Hepatocyte (in vitro differentiated cells): Measurements from ENCODE around the gene LRBA.

Experiments used
- EZH2 ChIP-seq: fragments of 200-600 bp; sonication (generic); IDR thresholded peaks from 2 replicates; pipeline ENCODE4 v1.6.1; 2016; ENCODE audit warnings: antibody characterized with exemption, mild to moderate bottlenecking, borderline replicate concordance
- TF ChIP-seq, protein P1 (sequence below): fragments of 200-600 bp; sonication (generic); IDR thresholded peaks from 2 replicates; pipeline ENCODE4 v1.5.1; 2016; ENCODE audit warnings: antibody characterized with exemption, mild to moderate bottlenecking; ENCODE audit not compliant: poor library complexity

DNA sequence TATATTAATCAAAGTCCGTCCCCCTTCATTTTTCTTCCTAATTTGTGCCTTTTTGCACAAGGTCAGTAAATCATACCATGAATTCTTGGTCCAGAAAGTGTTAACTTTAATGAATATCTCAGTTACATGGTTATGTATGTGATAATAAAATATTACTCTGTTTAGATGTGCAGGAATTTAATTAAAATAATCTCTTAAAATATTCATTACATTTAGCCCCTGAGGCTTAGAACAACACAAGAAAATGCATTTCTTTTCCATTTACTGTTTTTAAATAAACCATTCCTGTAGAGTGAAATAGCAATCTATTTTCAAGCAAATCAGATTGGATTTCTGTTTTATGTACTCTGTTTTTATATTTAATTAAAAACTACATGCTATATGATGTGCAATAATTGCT is 415.5 kb downstream of the LRBA start:
- TF ChIP-seq, protein P1, sequence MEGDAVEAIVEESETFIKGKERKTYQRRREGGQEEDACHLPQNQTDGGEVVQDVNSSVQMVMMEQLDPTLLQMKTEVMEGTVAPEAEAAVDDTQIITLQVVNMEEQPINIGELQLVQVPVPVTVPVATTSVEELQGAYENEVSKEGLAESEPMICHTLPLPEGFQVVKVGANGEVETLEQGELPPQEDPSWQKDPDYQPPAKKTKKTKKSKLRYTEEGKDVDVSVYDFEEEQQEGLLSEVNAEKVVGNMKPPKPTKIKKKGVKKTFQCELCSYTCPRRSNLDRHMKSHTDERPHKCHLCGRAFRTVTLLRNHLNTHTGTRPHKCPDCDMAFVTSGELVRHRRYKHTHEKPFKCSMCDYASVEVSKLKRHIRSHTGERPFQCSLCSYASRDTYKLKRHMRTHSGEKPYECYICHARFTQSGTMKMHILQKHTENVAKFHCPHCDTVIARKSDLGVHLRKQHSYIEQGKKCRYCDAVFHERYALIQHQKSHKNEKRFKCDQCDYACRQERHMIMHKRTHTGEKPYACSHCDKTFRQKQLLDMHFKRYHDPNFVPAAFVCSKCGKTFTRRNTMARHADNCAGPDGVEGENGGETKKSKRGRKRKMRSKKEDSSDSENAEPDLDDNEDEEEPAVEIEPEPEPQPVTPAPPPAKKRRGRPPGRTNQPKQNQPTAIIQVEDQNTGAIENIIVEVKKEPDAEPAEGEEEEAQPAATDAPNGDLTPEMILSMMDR = no peak
- TF ChIP-seq EZH2 = no peak
